Spleen (tissue), 13 donors: ENCODE results near the gene TSPAN8. TPM values are rescaled to one million over a fixed set of nuclear protein-coding genes. Genes with fewer than 3 reads are reported as not detected.

Experiments used
- DNase-seq: peaks from one replicate; pipeline ENCODE4 v3.0.0-alpha.2; 2020
- H3K27ac ChIP-seq, 8 donors: fragments of 200-600 bp; sonication (generic) in 7 of 8; 1 replicate in 4 of 8; 2 replicates in 4 of 8; pipeline versions ENCODE4 v1.5.0 to v1.8.0; 2016 to 2021; ENCODE audit warnings: inconsistent platforms in 4 of 8, mild to moderate bottlenecking in 4 of 8, moderate library complexity in 1 of 8
- H3K27me3 ChIP-seq, 7 donors: fragments of 200-600 bp; sonication (generic) in 6 of 7; replicated peaks in 1 of 7; 1 replicate in 4 of 7; 2 replicates in 3 of 7; pipeline versions ENCODE4 v1.5.0 to v1.8.0; 2016 to 2021; ENCODE audit warnings: inconsistent platforms in 3 of 7, mild to moderate bottlenecking in 1 of 7
- H3K36me3 ChIP-seq, 6 donors: fragments of 200-600 bp; sonication (generic) in 5 of 6; 1 replicate in 4 of 6; 2 replicates in 2 of 6; pipeline versions ENCODE4 v1.5.0 to v1.8.0; 2016 to 2021; ENCODE audit warnings: inconsistent platforms in 2 of 6
- H3K4me1 ChIP-seq, 6 donors: fragments of 200-600 bp; sonication (generic) in 5 of 6; 1 replicate in 3 of 6; 2 replicates in 3 of 6; pipeline versions ENCODE4 v1.5.0 to v1.8.0; 2016 to 2021; ENCODE audit warnings: inconsistent platforms in 3 of 6
- H3K4me3 ChIP-seq, 8 donors: fragments of 200-600 bp; sonication (generic) in 7 of 8; 1 replicate in 4 of 8; 2 replicates in 4 of 8; pipeline versions ENCODE4 v1.5.0 to v1.8.0; 2016 to 2021; ENCODE audit warnings: inconsistent platforms in 4 of 8, mild to moderate bottlenecking in 4 of 8, moderate library complexity in 2 of 8
- H3K9me3 ChIP-seq, 8 donors: fragments of 200-600 bp; sonication (generic) in 7 of 8; 1 replicate in 4 of 8; 2 replicates in 4 of 8; pipeline versions ENCODE4 v1.5.0 to v1.8.0; 2016 to 2021; ENCODE audit warnings: inconsistent platforms in 4 of 8
- CTCF ChIP-seq, 11 experiments: fragments of 200-600 bp in 7 of 11; fragments of 450-650 bp in 4 of 11; sonication (generic) in 4 of 11; IDR thresholded peaks in 8 of 11; conservative IDR thresholded peaks in 3 of 11; 1 replicate in 7 of 11; 2 replicates in 4 of 11; pipeline versions ENCODE4 v1.4.0 to v1.8.0; 2016 to 2021; ENCODE audit warnings: antibody characterized with exemption in 11 of 11, inconsistent platforms in 4 of 11, mild to moderate bottlenecking in 1 of 11
- POLR2A ChIP-seq, 3 donors: fragments of 450-650 bp; IDR thresholded peaks; one replicate each; pipeline ENCODE4 v1.5.1; 2017; ENCODE audit warnings: antibody characterized with exemption in 3 of 3, mild to moderate bottlenecking in 1 of 3
- POLR2AphosphoS5 ChIP-seq, 3 donors: sonication (generic); formaldehyde crosslinking; IDR thresholded peaks; one replicate each; pipeline ENCODE4 v1.5.1; 2017; ENCODE audit warnings: antibody characterized with exemption in 3 of 3
- WGBS, 5 donors: extraction: QIAGEN DNeasy Blood & Tissue Kit in 3 of 5; methylation state at CpG; one replicate each; pipeline versions ENCODE4 v1.1.5 to v1.1.7; 2013 to 2018; 5-methylcytosine and 5-hydroxymethylcytosine counted together
- intact Hi-C: fragments of 100-400 bp; cut with DNase I; formaldehyde crosslinking; loops from one replicate; pipeline ENCODE4 v1.15.0; 2023; ENCODE audit warnings: low total_unique reads
- long read RNA-seq, 2 donors: transcript quantifications; one replicate each; lab custom pipeline, GENCODE V29; 2026
- polyA plus RNA-seq, 3 donors: library from polyadenylated mRNA; stranded (reverse); fragments of 200-250 nt; gene quantifications; one replicate each; pipeline ENCODE4 v1.2.1, GENCODE V29; 2013
- total RNA-seq, 7 donors: library from RNA; depleted of rRNA in 3 of 7; stranded (reverse); fragments of >200 nt in 3 of 7; fragmentation: NEBNext Ultra II Directional in 4 of 7; extraction: Animal tissue kit (Norgen Biotek cat#: 25700) in 4 of 7; gene quantifications; one replicate each; pipeline versions ENCODE4 v1.1.0 to v1.2.1, GENCODE V29; 2016 to 2021
- donor health status: healthy with polysubstance abuse.
- donor health status: DM: no; HTN: no; CAD: no; lungs with moderate emphysema.
- donor health status: DM: no; HTN: no; CAD: no.
- donor health status: Bipolar disorder and iron deficiency.
- donor health status: healthy.
- donor health status: DM: no; HTN: no; CAD: no.
- donor health status: DM: yes; HTN: yes; CAD: no.

The TSPAN8 gene
- total RNA-seq = under 1 TPM in 1 of 7 donors, not detected in 6; 0.30 TPM
- polyA plus RNA-seq = 1 to 10 TPM in 1 of 3 donors, under 1 TPM in 2; 0.21 to 2.5 (median 0.37) TPM
- long read RNA-seq, donor 1, partial matches to known transcripts = 0 of 1 reads
- long read RNA-seq, donor 1, other reads (novel, unspliced or antisense) = 0 of 1 reads
- long read RNA-seq, donor 2, partial matches to known transcripts = 0 of 2 reads
- long read RNA-seq, donor 2, other reads (novel, unspliced or antisense) = 0 of 2 reads

GRCh38 chr12:71157601-71158233, at the start of gene TSPAN8:
Gene TSPAN8, minus strand, starts transcription at chr12:71157999. Its CDS starts 321 bp downstream, at chr12:71157678.
- Histone ChIP-seq H3K36me3 (no peaks in the 10 kb centered on the region), H3K27ac (no peak within 1 kb of the TSS), H3K4me3 (no peak within 1 kb of the TSS), H3K27me3 (no peaks in the 10 kb centered on the region), H3K4me1 (no peaks in the 10 kb centered on the region), H3K9me3 (no peaks in the 10 kb centered on the region)
- WGBS, 5 donors = 76 to 86% (median 83%) methylated on average over 7 of the region's 7 CpGs
- intact Hi-C loops = no loop called here
- no peak for DNase-seq
- TF ChIP-seq CTCF (IDR thresholded peaks at IDR 0.05 in 8 of 11, conservative IDR thresholded peaks at IDR 0.05 in 3 of 11) (no peak), POLR2AphosphoS5 (IDR thresholded peaks at IDR 0.05) (no peak), POLR2A (IDR thresholded peaks at IDR 0.05) (no peak)

DNA sequence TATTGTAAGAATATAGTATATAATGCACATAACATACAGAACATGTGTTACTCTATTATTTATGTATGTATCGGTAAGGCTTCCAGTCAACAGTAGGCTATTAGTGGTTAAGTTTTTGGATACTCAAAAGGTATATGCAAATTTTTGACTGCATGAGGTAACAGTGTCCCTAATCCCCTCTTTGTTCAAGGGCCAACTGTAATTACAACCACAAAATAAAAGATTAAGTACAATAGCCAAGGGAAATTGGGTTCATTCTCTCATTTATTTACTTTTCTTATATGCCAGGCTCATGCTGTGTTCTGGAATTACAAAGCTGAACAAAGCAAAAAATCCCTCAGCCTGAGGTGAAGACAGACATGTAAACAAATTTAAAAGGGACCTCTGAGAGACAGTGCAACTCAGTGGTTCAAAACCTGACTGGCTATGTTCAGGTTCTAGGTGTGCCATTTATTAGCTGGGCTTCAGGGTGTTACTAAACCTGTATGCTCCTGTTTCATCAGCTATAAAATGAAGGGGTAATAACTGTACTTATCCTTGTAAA, 43.4 kb upstream of the TSPAN8 start:
- no peak for DNase-seq
- H3K4me3 ChIP-seq = no peak overlapping the region
- no peak for TF ChIP-seq POLR2A (IDR thresholded peaks at IDR 0.05)
- no peak for TF ChIP-seq CTCF (IDR thresholded peaks at IDR 0.05 in 8 of 11, conservative IDR thresholded peaks at IDR 0.05 in 3 of 11)
- TF ChIP-seq POLR2AphosphoS5 (IDR thresholded peaks at IDR 0.05) = no peak
- H3K9me3 ChIP-seq = peaks cover 0 to 17% (median under 1%) of the 10 kb centered on the region in 8 donors
- intact Hi-C loops = no loop called here
- H3K4me1 ChIP-seq = no peaks in the 10 kb centered on the region
- peaks cover 0 to 4% (median 0%) of the 10 kb centered on the region in 7 donors for H3K27me3 ChIP-seq
- H3K27ac ChIP-seq = no peak overlapping the region
- 89 to 96% (median 94%) methylated on average over 1 of the region's 1 CpG for whole genome bisulfite sequencing, 5 donors
- H3K36me3 ChIP-seq = no peaks in the 10 kb centered on the region

DNA sequence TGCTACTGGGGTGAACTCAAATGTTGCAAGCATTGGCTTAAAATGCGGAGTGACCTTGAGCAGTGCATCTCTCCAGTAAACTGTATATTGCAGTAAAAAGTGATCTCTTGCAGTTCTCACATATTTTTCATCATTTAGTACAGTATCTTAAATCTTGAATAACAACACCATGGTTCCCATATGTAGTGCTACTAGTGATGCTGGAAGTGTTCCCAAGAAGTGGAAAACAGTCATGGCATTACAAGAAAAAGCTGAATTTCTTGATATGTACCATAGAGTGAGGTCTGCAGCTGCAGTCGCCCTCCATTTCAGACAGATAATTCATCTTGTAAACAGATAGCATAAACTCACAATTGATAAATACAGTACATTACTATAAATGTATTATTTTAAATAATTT, 42.9 kb upstream of the TSPAN8 start:
- intact Hi-C loops = no loop called here
- TF ChIP-seq POLR2A (IDR thresholded peaks at IDR 0.05) (no peak), CTCF (IDR thresholded peaks at IDR 0.05 in 8 of 11, conservative IDR thresholded peaks at IDR 0.05 in 3 of 11) (no peak), POLR2AphosphoS5 (IDR thresholded peaks at IDR 0.05) (no peak)
- H3K27ac ChIP-seq = no peak overlapping the region
- peaks cover 0 to 17% (median 0%) of the 10 kb centered on the region in 8 donors for H3K9me3 ChIP-seq
- no peaks in the 10 kb centered on the region for H3K4me1 ChIP-seq
- H3K27me3 ChIP-seq = peaks cover 0 to 4% (median 0%) of the 10 kb centered on the region in 7 donors
- H3K4me3 ChIP-seq = no peak overlapping the region
- no peaks in the 10 kb centered on the region for H3K36me3 ChIP-seq
- DNase-seq = no peak
- WGBS, 5 donors = 85 to 93% (median 90%) methylated on average over 2 of the region's 2 CpGs

GRCh38 chr12:71197460-71197859, 39.7 kb upstream of the TSPAN8 start:
- H3K27me3 ChIP-seq = peaks cover 0 to 4% (median 0%) of the 10 kb centered on the region in 7 donors
- intact Hi-C loops = no loop called here
- DNase-seq = no peak
- H3K36me3 ChIP-seq = no peaks in the 10 kb centered on the region
- H3K27ac ChIP-seq = no peak overlapping the region
- TF ChIP-seq POLR2AphosphoS5 (IDR thresholded peaks at IDR 0.05) (no peak), CTCF (IDR thresholded peaks at IDR 0.05 in 8 of 11, conservative IDR thresholded peaks at IDR 0.05 in 3 of 11) (no peak), POLR2A (IDR thresholded peaks at IDR 0.05) (no peak)
- no peaks in the 10 kb centered on the region for H3K4me1 ChIP-seq
- peaks cover 0 to under 1% (median 0%) of the 10 kb centered on the region in 8 donors for H3K9me3 ChIP-seq
- H3K4me3 ChIP-seq = no peak overlapping the region
